Activated naive CD4-positive, alpha-beta T cell treated with anti-CD3 and anti-CD28 coated beads for 36 hours (primary cell): ENCODE results near the gene WBP1L. TPM values are rescaled to one million over a fixed set of nuclear protein-coding genes. Genes with fewer than 3 reads are reported as not detected.
A peak's percentile ranks its signal among the peaks of the same experiment; 100 is the strongest.

Experiments used
- CTCF ChIA-PET: fragments of 350-600 bp; sonication (Branson Sonifier 250); formaldehyde crosslinking; loops from one replicate; lab custom pipeline; 2021; ENCODE audit warnings: antibody characterized with exemption; lab: Charles Lee
- DNase-seq: peaks from one replicate; pipeline ENCODE4 v3.0.0-alpha.2; 2020
- H3K27ac Mint-ChIP-seq: one replicate; pipeline ENCODE4 v1.8.0; 2021; ENCODE audit warnings: mild to moderate bottlenecking, mixed read lengths
- H3K27me3 Mint-ChIP-seq: one replicate; pipeline ENCODE4 v1.8.0; 2021; ENCODE audit warnings: low read depth, mixed read lengths
- H3K36me3 Mint-ChIP-seq: one replicate; pipeline ENCODE4 v1.8.0; 2021; ENCODE audit warnings: low read depth, mixed read lengths
- H3K4me1 Mint-ChIP-seq: one replicate; pipeline ENCODE4 v1.8.0; 2021; ENCODE audit warnings: low read depth, mixed read lengths
- H3K4me3 Mint-ChIP-seq: one replicate; pipeline ENCODE4 v1.8.0; 2021; ENCODE audit warnings: mild to moderate bottlenecking, moderate library complexity, mixed read lengths
- H3K9me3 Mint-ChIP-seq: one replicate; pipeline ENCODE4 v1.8.0; 2021; ENCODE audit warnings: mixed read lengths
- intact Hi-C: fragments of 100-400 bp; cut with micrococcal nuclease; formaldehyde crosslinking; loops from one replicate; pipeline ENCODE4 v1.15.1; 2023
- total RNA-seq, 2 experiments: library from RNA; stranded (reverse); gene quantifications; one replicate each; pipeline ENCODE4 v1.2.3, GENCODE V29; 2021

WBP1L gene
- total RNA-seq, 2 experiments from 2014 or later: 10.5 to 11.8 TPM

- Mint-ChIP-seq H3K27me3 (no peaks in the 10 kb centered on the region), H3K36me3 (peaks cover 2% of the 10 kb centered on the region)
- DNase-seq: peak; percentile 69
Measured at GRCh38 chr10:102775935-102776669, 32.4 kb downstream of the WBP1L start.

GRCh38 chr10:102776779-102777456 is 33.2 kb downstream of the WBP1L start:
- no peaks in the 10 kb centered on the region for H3K27me3 Mint-ChIP-seq
- intact Hi-C loops: no loop called here
- peaks cover 2% of the 10 kb centered on the region for H3K36me3 Mint-ChIP-seq
- peaks cover 77% of the 10 kb centered on the region for H3K4me1 Mint-ChIP-seq
- CTCF ChIA-PET: interaction anchor here (0.6 to 1.9 kb wide), 3 partner anchors 24 to 63 kb away, joined by 3 to 4 read pairs (median 3); partner anchors contain the start of genes ARL3, CYP17A1 and SFXN2
- H3K4me3 Mint-ChIP-seq: no peak overlapping the region
- H3K9me3 Mint-ChIP-seq: no peaks in the 10 kb centered on the region
- DNase-seq: peak; percentile 64
- no peak overlapping the region for H3K27ac Mint-ChIP-seq

More at GRCh38 chr10:102775935-102776669, 32.4 kb downstream of the WBP1L start:
- peak overlapping the region; percentile 41 for H3K4me3 Mint-ChIP-seq
- no peaks in the 10 kb centered on the region for H3K9me3 Mint-ChIP-seq
- CTCF ChIA-PET: interaction anchor here (0.6 to 1.9 kb wide), 4 partner anchors 17 to 39 kb away, joined by 3 to 4 read pairs (median 4); no protein-coding TSS in a partner anchor
- peaks cover 76% of the 10 kb centered on the region for H3K4me1 Mint-ChIP-seq
- no peak overlapping the region for H3K27ac Mint-ChIP-seq
- intact Hi-C loops: no loop called here

GRCh38 chr10:102777711-102778453 is 34.1 kb downstream of the WBP1L start:
- intact Hi-C loops: no loop called here
- CTCF ChIA-PET: interaction anchor here (0.6 to 1.1 kb wide), 2 partner anchors 59 to 64 kb away, joined by 3 read pairs; partner anchors contain the start of genes ARL3, CYP17A1 and SFXN2

GRCh38 chr10:102778781-102779180 is 35.0 kb downstream of the WBP1L start:
- CTCF ChIA-PET: interaction anchor here (0.7 kb wide), 1 partner anchor 27 kb away, joined by 3 read pairs; no protein-coding TSS in a partner anchor
- DNase-seq: no peak
- H3K4me1 Mint-ChIP-seq: peaks cover 62% of the 10 kb centered on the region
- no peak overlapping the region for H3K4me3 Mint-ChIP-seq
- intact Hi-C loops: no loop called here
- H3K9me3 Mint-ChIP-seq: no peaks in the 10 kb centered on the region
- no peaks in the 10 kb centered on the region for H3K27me3 Mint-ChIP-seq
- H3K36me3 Mint-ChIP-seq: peaks cover 2% of the 10 kb centered on the region
- H3K27ac Mint-ChIP-seq: no peak overlapping the region

More at GRCh38 chr10:102777711-102778453, 34.1 kb downstream of the WBP1L start:
- no peak overlapping the region for H3K27ac Mint-ChIP-seq
- DNase-seq: no peak
- peaks cover 69% of the 10 kb centered on the region for H3K4me1 Mint-ChIP-seq
- H3K9me3 Mint-ChIP-seq: no peaks in the 10 kb centered on the region
- peaks cover 2% of the 10 kb centered on the region for H3K36me3 Mint-ChIP-seq
- no peak overlapping the region for H3K4me3 Mint-ChIP-seq
- H3K27me3 Mint-ChIP-seq: no peaks in the 10 kb centered on the region

- CTCF ChIA-PET: interaction anchor here (0.6 kb wide), 2 partner anchors 509 to 721 kb away, joined by 3 to 7 read pairs; no protein-coding TSS in a partner anchor
- peaks cover 2% of the 10 kb centered on the region for H3K36me3 Mint-ChIP-seq
- no peaks in the 10 kb centered on the region for H3K9me3 Mint-ChIP-seq
- peaks cover 52% of the 10 kb centered on the region for H3K4me1 Mint-ChIP-seq
- H3K27ac Mint-ChIP-seq: no peak overlapping the region
- intact Hi-C loops: no loop called here
- H3K4me3 Mint-ChIP-seq: no peak overlapping the region
- DNase-seq: no peak
- H3K27me3 Mint-ChIP-seq: no peaks in the 10 kb centered on the region
Measured at GRCh38 chr10:102779680-102780526, 36.2 kb downstream of the WBP1L start.

GRCh38 chr10:102780527-102780808 is 36.7 kb downstream of the WBP1L start:
- Mint-ChIP-seq H3K4me3 (no peak overlapping the region), H3K27me3 (no peaks in the 10 kb centered on the region), H3K36me3 (peaks cover under 1% of the 10 kb centered on the region), H3K9me3 (no peaks in the 10 kb centered on the region), H3K4me1 (peaks cover 49% of the 10 kb centered on the region), H3K27ac (no peak overlapping the region)
- CTCF ChIA-PET: no interaction called here
- DNase-seq: no peak
- intact Hi-C loops: no loop called here

GRCh38 chr10:102781090-102781920 is 37.6 kb downstream of the WBP1L start:
- Mint-ChIP-seq H3K4me1 (peaks cover 48% of the 10 kb centered on the region), H3K4me3 (no peak overlapping the region), H3K9me3 (no peaks in the 10 kb centered on the region), H3K36me3 (no peaks in the 10 kb centered on the region), H3K27me3 (no peaks in the 10 kb centered on the region), H3K27ac (no peak overlapping the region)
- intact Hi-C loops: no loop called here
- CTCF ChIA-PET: interaction anchor here (1.1 kb wide), 1 partner anchor 28 kb away, joined by 3 read pairs; no protein-coding TSS in a partner anchor
- DNase-seq: no peak

GRCh38 chr10:102781921-102782557 is 38.3 kb downstream of the WBP1L start:
- Mint-ChIP-seq H3K27me3 (no peaks in the 10 kb centered on the region), H3K27ac (no peak overlapping the region), H3K36me3 (no peaks in the 10 kb centered on the region), H3K4me3 (no peak overlapping the region), H3K4me1 (peaks cover 44% of the 10 kb centered on the region), H3K9me3 (no peaks in the 10 kb centered on the region)
- CTCF ChIA-PET: interaction anchor here (1.1 kb wide), 1 partner anchor 29 kb away, joined by 3 read pairs; no protein-coding TSS in a partner anchor
- intact Hi-C loops: no loop called here
- DNase-seq: no peak

GRCh38 chr10:102782673-102783551 is 39.2 kb downstream of the WBP1L start:
- no peak overlapping the region for H3K27ac Mint-ChIP-seq

GRCh38 chr10:102783568-102783967 is 39.8 kb downstream of the WBP1L start:
- no peaks in the 10 kb centered on the region for H3K27me3 Mint-ChIP-seq
- DNase-seq: no peak
- no peaks in the 10 kb centered on the region for H3K9me3 Mint-ChIP-seq
- peaks cover 3% of the 10 kb centered on the region for H3K36me3 Mint-ChIP-seq
- intact Hi-C loops: no loop called here
- CTCF ChIA-PET: no interaction called here
- peaks cover 34% of the 10 kb centered on the region for H3K4me1 Mint-ChIP-seq
- no peak overlapping the region for H3K4me3 Mint-ChIP-seq
- no peak overlapping the region for H3K27ac Mint-ChIP-seq

More at GRCh38 chr10:102782673-102783551, 39.2 kb downstream of the WBP1L start:
- Mint-ChIP-seq H3K4me1 (peaks cover 39% of the 10 kb centered on the region), H3K4me3 (no peak overlapping the region), H3K9me3 (no peaks in the 10 kb centered on the region), H3K36me3 (no peaks in the 10 kb centered on the region), H3K27me3 (no peaks in the 10 kb centered on the region)
- DNase-seq: no peak
- CTCF ChIA-PET: interaction anchor here (1.1 kb wide), 1 partner anchor 30 kb away, joined by 3 read pairs; no protein-coding TSS in a partner anchor
- intact Hi-C loops: no loop called here
